ENCODE data around the gene ESF1.
"Not testable (repeated sequence)": the region's sequence is repeated elsewhere in the genome, so short reads cannot be mapped to it uniquely, and the experiment has no call there.

The ESF1 gene

DNA sequence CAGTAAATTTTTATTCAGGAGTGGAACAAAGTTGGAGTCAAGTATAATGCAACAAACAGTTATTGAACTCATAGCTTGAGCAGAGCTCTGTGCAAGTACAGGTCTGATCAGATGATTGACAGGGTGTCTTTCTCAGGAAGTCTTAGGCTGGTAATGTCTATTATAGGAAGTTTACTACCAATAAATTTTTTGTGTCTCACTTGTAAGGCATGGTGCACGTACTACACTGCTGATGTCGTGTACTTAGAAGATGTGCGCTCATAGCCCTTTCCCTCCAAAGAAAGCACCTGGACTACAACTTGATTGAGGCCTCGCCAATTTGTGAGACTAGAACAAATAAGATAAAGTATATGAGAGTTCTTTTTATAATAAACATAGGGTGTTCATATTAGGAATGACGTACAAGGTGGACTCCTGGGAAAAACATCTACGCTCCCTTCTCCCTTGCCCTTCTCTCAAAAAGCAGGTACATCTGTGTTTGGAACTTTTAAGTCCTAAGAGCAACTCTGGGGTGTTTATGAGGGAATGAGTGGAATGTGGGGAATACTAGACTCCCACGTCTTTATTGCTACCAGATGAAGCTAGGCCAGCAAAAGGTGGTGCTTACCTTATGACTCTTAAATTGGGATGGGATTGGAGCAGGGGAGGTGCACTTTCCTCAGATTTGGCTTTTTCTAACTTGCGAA lies 1.6 kb upstream of the ESF1 start:
- no peak for DNase-seq

DNA sequence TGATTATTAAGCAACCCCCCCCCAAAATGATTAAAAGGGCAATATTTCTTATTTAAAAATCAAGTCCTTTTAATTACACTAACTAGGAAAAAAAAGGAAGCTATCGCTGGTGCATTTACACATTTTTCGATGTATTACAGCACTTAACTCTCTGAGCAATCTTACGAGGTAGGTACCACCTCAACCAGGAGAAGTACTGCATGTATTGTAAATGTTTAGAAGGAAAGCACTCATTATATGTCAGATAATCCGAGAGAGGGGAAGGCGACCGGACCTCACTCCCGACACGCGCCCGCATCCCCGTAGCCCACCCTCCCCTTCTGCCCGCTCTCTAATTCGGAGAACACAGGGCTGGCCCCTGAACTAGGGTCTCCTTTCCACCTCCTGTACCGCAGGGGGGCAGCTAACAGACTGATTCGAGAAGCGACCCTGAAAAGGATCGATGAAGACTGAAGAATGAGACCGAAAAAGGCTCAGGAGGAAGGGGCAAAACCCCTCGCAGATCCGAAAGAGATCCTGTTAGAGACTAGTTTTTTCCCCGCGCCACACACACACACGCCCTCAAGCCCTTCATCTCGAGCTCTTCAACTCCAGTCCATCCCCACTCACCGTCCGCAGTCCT lies 337 bp downstream of the ESF1 start:
- no peak for DNase-seq

DNA sequence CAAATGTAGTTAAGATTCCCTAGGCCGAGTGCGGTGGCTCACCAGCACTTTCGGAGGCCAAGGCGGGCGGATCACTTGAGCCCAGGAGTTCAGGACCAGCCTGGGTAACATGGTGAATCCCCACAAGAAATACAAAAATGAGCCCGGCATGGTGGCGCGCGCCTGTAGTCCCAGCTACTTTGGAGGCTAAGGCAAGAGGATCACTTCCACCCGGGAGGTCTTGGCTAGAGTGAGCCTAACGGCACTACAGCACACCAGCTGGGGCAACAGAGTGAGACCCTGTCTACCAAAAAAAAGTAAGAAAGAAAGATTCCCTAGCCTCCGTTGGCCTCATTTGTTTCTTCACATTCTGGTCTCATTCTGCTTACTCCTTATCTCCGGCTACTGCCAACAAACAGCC lies 1.2 kb downstream of the ESF1 start:
- no peak for DNase-seq

DNA sequence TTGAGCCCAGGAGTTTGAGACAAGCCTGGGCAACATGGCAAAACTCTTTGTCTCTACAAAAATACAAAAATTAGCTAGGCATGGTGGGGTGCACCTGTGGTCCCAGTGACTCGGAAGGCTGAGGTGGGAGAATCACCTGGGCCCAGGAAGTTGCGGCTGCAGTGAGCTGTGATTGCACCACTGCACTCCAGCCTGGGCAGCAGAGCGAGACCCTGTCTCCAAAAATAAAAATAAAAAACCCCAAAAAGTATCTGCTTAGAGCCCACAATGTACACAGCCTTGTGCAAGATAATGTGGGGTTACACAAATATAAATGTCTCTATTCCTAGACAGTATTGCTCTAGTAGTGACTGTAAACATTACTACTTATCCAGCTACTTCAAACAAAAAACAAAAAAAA lies 5.9 kb downstream of the ESF1 start:
- DNase-seq: no peak

DNA sequence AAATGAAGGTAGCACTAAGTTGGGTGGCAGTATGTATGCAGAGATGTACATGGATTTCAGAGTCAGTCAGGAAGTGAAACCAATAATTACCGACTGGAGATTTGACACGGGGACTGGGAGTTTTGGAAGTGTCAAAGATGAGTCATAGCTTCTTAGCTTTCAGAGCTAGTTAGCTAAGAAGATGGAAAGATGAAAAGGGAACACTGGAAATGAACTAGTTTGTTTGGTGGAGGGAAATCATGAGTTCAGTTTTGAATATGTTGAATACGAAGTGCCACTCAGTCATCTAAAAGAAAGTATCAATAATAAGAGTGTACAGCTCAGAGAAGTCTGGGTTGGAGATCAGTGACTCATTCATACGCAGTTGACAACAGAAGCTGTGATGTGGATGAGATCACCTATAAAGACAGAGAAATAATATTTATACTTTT lies 7.5 kb downstream of the ESF1 start:
- no peak for DNase-seq

DNA sequence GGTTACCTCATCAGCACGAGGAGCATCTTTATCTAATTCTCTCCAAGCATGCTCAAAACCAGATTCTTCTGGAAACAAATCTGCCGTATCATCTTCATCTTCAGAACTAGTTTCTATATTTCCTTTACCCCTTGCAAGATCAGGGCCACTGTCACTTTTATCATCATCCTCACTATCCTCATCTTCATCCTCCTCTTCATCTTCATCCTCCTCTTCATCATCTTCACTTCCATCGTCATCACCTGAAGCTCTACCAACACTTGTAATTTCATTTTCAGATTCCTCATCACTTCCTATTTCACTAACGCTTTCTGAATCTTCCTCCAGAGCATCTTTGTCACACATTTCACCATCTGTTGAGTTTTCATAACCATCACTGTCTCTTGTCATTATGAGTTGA lies 8.9 kb downstream of the ESF1 start:
- no peak for DNase-seq

DNA sequence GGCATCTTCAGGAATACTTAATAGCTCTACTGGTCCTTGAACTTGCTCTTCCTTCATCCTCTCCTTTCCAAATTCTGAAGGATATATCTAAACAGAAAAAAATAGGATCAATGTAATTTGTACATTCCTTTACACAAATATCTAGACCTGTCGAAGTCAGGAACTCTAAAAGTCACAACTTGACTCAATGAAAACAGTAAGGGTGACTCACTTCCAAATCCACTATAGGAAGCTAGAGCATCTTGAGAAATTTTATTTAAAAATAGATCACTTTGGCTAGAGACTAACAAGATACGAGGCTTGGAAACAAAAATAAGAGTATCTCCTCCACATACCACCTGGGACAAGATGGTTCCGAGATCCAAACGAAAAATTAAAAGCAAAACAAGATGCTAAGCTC lies 12.2 kb downstream of the ESF1 start:
- no peak for DNase-seq

DNA sequence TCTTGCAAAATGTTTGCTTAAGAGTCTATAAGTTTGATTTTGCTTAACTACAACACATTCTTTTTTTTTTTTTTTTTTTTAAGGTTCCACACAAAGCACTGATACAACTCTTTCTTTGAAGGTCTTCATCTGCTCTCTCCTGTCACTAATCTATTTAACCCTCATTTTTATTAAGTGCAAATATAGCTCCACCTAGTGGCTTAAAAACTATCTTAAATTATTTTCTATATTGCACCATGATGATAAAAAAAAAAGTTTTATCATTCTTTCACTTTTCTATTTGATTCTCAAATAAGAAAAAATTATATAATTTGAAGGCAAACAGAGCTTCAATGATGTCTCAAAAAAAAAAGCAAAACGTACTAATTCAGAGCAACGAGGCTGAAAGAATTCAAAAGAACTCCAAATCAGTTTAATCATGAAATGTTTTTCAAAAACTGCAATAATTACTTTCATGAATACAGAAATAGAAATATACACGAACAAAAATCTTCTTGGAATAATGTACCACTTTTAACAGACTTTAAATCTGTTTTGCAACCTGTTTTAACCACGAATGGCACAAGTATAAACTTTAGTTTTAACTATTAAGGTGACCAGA lies 12.8 kb downstream of the ESF1 start:
- peak; percentile 10 for DNase-seq

DNA sequence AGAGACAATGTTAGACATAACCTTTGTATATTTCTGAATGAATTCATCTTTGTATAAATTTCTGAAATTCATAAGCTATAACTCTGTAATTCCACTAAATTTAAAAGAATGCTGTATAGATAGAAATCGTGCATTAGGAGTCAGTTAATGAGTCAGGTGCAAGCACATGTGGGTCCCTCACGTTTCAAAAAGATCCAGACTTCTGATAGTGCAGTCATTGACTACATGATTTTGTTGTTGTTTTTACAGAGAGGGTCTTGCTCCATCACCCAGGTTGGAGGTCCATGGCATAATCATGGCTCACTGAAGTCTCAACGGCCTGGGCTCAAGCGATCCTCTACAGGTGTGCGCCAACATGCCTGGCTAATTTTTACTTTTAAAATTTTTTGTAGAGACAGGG lies 14.6 kb downstream of the ESF1 start:
- no peak for DNase-seq

DNA sequence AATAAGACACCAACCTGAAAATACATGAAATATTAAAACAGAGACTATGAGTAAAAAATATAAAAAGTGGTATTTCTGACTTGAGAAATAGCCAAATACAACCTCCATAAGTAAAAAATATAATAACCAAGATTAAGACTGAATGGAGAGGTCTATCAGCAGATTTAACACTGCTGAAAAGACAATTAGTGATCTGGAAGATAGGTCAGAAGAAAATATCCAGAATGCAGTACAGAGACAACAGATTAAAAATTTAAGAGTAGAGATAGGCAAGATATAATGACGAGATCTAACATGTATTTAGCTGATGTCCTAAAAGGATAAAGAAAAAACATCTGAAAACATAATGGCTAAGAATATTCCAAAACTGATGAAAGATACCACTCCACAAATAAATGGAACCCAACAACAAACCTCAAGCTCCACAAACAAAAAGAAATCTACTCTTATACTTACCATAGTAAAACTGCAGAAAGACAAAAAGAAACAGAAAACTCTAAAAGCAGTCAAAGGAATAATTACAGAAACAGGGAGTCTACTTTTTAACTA lies 18.8 kb downstream of the ESF1 start:
- no peak for DNase-seq

DNA sequence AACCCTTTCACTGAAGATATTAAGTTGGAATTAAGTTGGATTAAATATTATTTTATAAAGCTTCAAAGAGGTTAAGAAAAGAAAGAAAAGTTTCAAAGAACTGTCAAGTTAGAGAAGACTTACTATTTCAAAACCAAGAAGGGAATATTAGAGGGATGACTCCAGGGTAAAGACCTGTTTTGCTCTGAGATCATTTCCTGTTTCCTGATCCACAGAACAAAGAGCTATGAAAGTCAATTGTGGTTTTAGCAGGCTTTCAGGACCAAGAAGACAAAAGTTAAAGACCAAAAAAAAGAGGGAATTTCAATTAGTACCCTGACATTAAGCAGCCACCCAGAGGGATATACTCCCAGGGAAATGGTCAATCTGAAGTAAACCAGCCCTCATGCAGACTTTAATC lies 19.4 kb downstream of the ESF1 start:
- no peak for DNase-seq

DNA sequence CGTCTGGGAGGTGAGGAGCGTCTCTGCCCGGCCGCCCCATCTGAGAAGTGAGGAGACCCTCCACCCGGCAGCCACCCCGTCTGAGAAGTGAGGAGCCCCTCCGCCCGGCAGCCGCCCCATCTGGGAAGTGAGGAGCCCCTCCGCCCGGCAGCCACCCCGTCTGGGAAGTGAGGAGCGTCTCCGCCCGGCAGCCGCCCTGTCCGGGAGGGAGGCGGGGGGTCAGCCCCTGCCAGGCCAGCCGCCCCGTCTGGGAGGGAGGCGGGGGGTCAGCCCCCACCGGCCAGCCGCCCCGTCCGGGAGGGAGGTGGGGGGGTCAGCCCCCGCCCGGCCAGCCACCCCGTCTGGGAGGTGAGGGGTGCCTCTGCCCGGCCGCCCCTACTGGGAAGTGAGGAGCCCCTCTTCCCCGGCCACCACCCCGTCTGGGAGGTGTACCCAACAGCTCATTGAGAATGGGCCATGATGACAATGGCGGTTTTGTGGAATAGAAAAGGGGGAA lies 24.2 kb downstream of the ESF1 start:
- DNase-seq: not testable (repeated sequence)

DNA sequence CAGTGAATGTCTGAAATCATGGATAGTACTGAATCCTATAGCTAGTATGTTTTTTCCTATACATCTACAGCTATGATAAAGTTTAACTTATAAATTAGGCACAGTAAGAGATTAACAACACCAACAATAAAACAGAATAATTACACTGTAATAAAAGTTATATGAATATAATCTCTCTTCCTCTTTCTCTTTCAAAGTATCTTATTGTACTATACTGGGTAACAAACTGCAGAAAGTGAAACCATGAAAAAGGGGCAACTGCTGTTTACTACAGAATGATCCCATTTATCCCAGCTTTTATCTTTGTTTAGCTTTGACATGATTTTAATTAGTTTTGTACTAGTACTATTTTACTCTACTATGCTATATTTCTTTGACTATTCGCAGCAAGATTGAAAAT lies 25.8 kb downstream of the ESF1 start:
- DNase-seq: no peak

DNA sequence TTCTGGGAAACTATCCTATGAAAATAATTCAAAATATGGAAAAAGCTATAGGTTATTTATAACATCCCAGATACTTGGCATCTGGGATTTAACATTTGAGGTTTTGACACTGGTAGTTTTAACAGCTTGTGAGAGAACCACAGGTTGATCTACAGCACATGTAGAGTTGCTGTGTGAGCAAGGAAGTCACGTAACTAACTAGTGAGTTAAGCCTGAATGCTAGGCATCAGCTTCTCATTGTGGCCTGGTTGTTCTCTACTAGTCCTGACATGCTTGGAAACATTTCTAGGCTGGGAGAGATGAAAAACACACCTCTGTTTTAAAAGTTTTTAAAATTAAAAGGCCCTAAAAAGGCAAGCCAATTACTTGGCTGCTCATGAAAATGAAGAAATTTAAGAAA lies 28.2 kb downstream of the ESF1 start:
- DNase-seq: no peak

DNA sequence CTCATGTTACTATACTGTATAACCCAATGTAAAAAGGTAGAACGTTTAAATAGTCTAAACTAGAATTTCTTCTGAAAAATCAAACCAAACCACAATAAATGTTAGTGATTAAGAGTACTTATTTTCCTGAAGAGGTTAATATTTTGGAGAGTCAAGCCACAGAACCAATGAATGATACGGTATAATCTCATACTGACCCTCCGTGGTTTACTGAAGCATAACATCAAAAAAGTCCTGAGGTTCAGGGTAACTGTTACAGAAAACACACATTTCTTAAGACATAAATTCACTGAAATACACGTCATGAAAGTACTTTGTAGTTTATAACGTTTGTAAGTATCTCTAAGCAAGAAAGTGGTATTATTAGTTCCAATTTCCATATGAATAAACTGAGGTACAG lies 28.9 kb downstream of the ESF1 start:
- no peak for DNase-seq

DNA sequence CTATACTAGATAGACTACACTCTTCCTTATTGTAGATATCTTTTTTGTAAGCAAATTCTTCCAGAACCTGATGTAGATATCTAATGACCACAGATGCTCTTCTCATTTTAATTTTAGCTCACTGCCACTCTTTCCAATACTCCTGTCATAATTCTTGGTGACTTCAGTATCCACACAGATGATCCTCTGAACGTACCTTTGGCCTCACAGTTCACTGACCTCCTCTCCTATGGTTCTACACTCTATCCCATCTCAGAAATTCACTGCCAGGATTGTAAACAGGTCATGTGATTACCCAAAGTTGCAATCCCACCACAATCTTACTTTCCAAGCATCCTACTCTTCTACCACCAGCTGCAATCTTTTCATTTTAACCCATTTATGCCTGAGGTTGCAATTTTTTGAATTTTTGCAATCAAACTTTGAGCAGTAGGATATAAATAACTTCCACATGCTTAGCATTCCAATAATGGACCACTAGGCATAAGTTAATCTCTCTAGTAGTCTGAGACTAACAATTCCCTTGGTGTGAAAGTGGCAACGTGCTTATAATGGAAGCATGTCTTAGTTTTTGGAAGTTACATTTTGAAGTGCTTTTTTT lies 31.2 kb downstream of the ESF1 start:
- DNase-seq: no peak

DNA sequence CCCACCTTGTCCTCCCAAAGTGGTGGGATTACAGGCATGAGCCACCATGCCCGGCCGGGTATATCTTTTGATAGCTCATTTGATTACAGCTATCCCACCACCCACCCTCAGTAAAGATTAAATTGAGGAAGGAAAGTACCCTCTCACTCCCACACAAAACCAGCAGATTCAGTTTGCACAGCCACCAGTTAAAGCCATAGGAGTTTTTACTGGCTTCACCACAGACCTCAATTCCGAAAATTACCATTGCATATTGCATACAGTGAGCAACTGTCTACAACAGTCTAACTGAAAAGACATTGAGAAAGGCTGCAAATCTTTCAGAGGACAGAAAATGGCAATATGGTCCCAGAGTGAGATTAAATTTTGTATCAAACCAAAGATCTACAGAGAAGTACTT lies 34.9 kb downstream of the ESF1 start:
- no peak for DNase-seq

DNA sequence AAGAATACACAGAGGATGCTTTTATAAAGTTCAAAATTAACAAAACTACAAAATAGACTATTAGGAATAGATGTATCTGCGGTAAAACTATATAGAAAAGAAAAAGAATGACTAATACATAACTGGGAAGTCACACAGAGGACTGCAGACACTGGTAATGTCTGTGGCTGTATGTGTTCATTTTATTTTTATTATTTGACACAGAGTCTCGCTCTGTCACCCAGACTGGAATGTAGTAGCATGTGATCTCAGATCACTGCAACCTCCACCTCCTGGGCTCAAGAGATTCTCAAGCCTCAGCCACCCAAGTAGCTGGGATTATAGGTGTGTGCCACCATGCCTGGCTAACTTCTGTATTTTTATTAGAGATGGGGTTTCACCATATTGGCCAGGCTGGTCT lies 38.9 kb downstream of the ESF1 start:
- no peak for DNase-seq

DNA sequence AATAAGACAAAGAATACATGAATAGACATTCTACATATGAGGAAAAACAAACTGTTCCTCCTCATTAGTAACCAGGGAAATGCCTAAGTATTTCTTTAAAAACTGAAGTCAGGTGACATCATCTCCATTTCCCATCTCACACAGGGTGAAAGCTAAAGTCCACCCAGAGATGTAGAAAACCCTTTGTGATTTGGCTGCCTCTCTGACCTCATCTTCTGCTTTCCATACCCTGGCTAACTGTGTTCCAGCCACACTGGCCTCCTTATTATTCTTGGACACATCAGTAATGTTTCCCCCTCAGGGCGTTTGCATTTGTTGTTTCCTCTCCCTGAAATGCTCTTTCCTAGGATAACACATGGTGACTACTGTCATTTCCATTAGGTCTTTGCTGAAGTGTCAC lies 40.4 kb downstream of the ESF1 start:
- no peak for DNase-seq

DNA sequence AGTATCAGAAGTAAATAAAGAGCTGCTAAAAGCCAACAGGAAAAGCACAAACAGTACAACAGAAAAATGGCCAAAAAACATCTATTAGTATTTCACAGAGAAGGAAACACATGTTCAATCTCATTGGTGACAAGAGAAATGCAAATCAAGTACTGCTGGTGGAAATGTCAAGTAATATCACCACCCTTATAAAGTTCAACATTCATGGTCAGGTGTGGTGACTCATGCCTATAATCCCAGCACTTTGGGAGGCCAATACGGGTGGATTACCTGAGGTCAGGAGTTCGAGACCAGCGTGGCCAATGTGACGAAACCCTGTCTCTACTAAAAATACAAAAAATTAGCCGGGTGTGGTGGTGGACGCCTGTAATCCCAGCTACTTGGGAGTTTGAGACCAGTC lies 42.8 kb downstream of the ESF1 start:
- DNase-seq: no peak

DNA sequence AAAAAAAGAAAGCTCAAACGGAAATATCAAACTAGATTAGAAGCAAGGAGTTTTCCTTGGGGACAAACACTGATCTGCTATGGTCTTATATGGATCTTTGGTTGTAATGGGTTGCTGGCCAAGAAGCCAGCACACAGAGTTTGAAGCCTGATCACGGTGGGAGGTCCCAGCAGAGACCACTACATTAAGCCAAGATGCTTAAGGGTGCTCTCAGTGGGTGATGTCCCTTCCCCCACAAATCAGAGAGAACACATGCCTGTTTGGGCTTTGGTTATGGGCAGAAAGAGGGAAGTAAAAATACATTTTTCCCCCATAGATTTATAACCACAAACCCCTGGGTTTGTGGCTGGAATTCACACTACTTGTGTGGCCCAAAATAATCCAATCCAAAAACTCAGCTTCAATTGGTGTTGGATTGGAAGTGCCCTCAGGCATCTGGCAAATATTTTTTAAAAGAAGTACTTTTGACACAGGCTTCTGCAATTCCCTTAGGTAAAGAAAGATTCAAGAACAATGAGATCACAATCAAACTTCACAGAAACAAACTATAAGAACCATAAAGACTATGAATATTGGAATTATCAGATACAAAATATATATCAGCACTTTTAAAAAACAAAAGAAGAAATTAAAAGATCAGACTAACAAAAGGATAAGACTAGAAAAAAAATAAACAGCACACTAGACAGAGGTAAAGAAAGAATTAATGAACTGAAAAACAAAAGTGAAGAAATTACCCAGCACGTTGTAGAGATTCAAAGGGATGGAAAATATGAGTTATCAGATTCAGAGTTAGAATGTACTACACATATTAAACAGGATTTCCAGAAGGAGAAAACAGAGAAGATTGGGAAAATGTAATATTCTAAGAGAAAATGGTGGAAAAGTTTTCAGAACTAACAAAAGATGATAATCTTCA lies 44.7 kb downstream of the ESF1 start:
- no peak for DNase-seq

DNA sequence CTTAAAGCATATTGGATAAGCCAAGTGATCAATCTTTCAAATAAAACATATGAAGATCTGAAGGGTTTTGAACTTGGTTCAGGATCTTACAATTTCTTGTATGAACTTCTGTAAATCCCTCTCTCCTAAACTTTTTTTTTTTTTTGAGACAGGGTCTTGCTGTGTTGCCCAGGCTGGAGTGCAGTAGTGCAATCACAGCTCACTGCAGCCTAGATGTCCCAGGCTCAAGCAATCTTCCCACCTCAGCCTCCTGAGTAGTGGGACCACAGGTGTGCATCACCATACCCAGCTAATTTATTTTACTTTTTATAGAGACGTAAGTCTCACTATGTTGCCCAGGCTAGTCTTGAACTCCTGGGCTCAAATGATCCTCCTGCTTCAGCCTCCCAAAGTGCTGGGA lies 46.5 kb downstream of the ESF1 start:
- not testable (repeated sequence) for DNase-seq

All from CD4-positive, alpha-beta T cell treated with Interleukin-21 for 1 hour (primary cell).